GM18505 (cell line): ENCODE results near the gene CD151.

ENCODE experiments used
- ATAC-seq: cut with Tn5 transposase; IDR thresholded peaks from one replicate; pipeline ENCODE4 v1.9.1; 2021; ENCODE audit not compliant: unreplicated experiment
- POLR2A ChIP-seq: IDR thresholded peaks from 4 replicates; pipeline ENCODE4 v1.6.1; 2011; ENCODE audit warnings: borderline replicate concordance; ENCODE audit not compliant: insufficient read depth, insufficient read length; ENCODE audit errors: extremely low read depth

The CD151 gene

DNA sequence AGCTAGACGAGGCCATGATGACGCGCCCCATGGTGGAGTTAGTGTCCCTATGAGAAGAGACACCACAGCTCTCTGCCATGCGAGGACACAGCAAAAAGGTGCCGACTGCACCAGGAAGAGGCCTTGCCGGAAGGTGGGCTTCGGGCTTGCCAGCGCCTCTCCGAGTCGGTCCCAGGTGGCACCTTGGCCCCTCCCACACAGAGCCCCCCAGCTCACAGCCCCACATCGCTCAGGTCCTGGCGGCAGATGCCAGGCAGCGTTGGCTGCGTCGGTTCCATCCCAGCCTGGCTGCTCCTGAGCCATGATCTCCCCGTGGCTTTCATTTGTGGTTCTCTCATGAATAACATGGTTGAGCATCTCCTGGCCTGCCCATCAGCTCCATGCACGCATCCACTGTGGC lies 53.8 kb downstream of the CD151 start:
- no peak for TF ChIP-seq POLR2A
- ATAC-seq, result no peak

DNA sequence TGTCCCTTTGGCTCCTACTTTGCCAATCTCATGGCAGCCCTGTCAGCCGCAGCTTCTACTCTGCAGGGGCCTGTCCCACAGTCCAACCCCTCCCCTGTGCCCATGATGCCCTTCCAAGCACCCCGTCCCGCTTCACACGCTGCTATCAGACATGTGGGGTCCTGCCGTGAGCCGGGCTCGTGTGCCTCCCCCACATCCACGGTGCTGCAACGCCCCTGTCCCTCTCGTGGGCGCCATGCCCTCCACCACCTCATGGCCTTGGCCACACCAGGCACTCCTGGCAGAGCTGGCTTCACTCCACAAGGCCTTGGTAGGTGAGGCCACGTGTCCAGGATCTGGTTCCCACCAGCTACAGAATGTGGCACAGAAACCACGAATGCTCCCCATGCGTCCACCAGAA lies 54.8 kb downstream of the CD151 start:
- TF ChIP-seq POLR2A, result no peak
- ATAC-seq, result no peak
